GM21526 (cell line): ENCODE data around the gene SEMA3A.
"Not testable (repeated sequence)": the region's sequence is repeated elsewhere in the genome, so short reads cannot be mapped to it uniquely, and the experiment has no call there.

Experiments
- ATAC-seq: cut with Tn5 transposase; IDR thresholded peaks from one replicate; pipeline ENCODE4 v1.9.1; 2021; ENCODE audit warnings: moderate library complexity; ENCODE audit not compliant: unreplicated experiment, low FRiP score

The SEMA3A gene

DNA sequence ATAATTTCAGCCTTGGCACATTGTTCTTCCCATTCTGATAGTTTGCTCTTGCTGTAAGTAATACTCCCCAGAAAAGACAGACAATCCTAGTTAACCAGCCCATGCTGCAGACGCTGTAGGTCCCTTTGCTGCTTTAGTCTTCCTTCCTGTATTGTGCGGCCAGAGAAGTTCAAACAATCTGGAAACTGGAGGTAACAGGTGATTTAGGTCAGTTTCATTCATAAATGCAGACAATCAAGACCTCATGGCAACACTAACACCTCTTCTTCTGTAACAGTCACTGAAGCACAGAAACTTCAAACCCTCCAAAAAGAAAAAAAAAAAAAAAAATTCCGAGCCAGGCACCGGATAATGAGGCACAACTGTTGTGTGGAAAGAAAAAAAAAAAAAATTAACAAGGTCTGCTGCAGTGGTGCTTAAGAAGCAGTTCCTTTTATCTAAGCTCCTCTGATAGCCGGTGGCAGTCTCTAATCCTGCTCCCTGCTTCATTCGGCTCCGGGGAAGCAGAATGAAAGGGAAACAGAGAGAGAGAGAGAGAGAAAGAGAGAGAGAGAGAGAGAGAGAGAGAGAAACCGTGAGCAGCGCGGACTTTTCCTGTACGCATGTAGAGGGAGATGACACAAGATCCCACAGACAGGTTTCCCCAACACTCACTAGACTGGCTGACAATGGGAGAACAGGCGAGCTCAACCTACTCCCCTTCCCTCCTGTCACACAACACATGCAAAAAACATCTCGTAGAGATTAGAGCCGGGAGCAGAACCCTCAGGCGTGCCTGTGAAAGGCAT is at the start of gene SEMA3A:
Gene SEMA3A, minus strand, starts transcription at position 306 of the 788 bp plus-strand sequence. Its CDS starts 203 bp downstream, at position 103.
- ATAC-seq = no peak

DNA sequence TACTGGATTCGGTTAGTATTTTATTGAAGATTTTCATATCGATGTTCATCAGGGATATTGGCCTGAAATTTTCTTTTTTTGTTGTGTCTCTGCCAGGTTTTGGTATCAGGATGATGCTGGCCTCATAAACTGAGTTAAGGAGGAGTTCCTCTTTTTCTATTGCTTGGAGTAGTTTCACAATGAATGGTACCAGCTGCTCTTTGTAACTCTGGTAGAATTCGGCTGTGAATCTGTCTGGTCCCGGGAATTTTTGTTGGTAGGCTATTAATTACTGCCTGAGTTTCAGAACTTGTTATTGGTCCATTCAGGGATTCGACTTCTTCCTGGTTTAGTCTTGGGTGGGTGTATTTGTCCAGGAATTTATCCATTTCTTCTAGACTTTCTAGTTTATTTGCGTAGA is 48.4 kb upstream of the SEMA3A start:
- ATAC-seq = not testable (repeated sequence)

DNA sequence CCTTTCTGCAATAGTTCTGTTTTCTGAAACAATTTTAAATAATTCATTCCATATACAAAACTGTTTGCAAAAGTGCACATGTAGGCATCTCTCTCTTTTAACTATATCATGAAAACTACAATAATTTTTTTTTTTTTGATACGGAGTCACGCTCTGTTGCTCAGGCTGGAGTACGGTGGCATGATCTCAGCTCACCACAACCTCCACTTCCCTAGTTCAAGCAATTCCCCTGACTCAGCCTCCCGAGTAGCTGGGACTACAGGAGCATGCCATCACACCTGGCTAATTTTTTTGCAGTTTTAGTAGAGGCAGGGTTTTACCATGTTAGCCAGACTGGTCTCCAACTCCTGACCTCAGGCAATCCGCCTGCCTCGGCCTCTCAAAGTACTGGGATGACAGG is 44.0 kb upstream of the SEMA3A start:
- ATAC-seq = no peak

DNA sequence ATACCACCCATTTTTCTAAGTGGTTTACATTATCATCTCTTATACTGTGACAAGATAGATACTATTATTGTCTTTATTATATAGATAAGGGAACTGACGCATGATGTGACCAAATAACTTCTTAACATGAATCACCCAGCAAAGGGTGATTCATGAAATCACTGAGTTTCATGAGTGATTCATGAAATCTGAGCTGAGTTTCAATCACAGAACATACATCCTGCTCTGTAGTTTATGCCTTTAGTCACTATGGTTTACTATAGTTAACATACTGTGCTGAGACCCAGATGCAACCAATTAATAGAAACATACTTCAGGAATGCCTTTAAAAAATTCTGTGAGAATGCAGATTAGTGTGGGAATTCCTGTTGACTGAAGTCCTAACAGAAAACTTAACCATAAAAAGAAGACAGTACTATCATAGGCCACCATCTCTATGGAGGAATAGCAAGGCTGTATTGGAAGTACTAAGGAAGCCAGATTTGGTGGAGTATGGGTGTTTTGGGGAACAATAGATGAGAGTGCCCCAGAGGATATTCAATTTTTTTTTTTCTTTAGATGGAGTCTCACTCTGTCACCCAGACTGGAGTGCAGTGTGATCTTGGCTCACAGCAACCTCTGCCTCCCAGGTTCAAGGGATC is 43.1 kb upstream of the SEMA3A start:
- no peak for ATAC-seq

DNA sequence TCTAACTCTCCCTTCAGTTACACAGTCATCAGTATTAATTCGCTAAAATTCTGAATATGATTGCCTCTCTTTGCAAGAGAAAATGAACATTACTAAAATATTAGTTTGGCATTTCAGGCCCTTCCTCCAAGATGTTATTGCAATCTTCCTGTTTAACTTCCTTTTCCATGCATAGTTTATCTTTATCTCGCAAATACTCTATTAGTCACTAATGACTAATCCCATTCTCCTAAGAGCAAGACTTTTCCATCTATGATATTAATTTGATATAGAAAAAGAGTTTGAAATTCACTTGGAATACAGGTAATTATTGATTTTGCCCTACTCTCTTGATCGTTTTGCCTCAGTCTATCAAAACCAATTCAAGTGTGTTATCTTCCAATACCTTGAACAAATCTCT is 41.8 kb upstream of the SEMA3A start:
- no peak for ATAC-seq

DNA sequence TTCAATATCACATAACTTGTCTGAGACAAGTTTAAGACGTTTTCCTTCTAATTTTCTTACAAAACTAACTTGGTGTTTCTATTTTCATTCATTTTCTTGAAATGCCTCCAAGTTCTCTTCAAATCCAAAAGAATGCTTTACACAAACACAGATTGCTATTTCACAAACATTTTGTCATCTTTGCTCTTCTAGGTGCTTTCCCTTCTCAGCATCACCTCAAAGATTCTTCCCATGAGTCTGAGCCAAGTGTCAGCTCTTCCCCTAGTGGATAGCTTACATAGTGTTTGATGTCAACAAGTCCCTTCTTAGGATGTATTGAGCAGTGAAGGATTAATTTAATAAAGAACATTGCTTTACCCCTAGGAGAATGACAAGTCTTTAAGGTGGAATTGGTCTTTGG is 38.1 kb upstream of the SEMA3A start:
- ATAC-seq = no peak

DNA sequence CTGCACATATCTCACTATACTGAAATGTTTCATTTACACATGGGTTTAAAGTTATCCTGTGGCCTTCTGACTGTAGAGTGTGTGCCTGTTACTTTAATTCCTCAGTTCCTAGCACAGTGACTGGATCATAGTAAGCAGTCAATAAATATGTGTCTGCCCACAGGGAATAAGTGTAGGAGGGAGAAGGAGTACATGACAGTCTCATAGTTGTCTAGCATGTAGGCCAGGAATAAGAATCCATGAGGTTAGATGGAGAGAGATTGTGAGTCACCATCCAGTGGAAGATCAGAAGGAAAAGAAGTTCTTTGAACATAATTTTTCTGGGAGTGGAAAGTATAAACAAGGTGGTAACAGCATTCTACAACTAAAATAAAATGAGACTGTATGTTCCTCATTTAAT is 36.6 kb upstream of the SEMA3A start:
- no peak for ATAC-seq

DNA sequence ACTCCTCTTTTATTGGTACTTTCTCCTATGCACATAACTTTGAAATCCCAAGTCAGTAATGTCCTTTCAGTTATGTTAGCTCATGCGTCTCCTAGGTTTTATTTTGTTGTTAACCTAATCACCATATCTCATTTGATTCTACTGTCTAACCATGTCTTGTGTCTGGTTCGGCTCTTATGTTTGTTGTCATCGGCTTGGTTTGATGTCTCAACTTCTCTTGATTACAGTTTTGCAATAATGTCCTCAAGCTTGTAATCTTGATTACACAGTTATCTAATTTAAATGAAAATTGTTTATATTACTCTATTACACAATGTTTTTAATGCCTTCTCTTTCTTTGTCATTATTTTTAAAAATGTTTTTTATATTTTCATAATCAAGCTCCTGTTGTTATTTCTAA is 35.9 kb upstream of the SEMA3A start:
- no peak for ATAC-seq

DNA sequence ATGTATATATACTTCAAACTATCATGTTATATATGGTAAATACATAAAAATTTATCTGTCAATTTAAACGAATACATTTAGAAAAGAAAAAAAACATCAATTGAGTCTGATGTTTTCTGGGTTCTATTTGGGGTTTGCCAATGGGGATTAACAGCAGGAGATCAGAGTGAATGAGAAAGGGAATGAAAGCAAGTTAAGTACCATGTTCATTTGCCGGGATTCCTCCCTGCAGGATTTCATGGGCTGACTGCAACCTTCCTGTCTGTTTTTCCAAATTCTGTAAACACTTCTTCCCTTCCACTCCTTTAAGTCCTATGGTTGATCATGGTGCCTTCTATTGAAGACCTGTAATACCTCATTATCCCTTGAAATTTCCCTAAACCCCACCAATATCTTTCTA is 33.9 kb upstream of the SEMA3A start:
- no peak for ATAC-seq

DNA sequence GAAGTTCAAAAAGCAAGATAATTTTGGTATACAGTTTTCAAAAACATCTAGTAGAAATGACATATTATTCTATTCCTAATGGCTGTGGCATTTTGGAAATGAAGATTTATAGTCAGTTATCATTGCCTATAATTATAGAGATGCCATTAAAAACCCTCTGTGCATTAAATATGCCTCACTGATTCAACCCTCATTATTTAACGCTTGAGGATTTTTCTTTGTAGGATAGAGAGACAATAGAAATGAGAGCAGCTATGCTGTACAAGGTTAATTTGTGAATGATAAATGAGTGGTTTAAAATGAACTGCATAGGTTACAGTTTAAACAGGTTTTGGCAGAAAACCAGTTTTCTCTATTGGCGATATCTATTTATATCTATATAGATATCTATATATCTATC is 32.2 kb upstream of the SEMA3A start:
- ATAC-seq = no peak

DNA sequence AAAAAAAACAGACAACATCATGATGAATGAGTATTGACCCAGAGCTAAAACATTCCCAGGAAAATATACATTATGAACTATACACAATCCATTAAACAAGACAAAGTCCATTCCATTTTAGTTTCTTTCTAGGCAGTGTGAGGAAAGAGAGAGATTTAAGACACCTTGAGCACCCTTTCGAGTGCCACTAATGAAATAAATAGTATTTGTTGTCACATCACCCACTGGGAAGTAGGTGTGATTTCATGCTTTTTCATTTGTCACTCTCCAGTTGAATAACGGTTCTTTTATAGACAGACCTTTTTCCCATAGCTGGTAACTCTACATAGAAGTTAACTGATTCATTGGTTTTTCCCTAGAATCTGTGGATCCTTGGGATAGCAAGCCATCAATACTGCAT is 29.9 kb upstream of the SEMA3A start:
- no peak for ATAC-seq

DNA sequence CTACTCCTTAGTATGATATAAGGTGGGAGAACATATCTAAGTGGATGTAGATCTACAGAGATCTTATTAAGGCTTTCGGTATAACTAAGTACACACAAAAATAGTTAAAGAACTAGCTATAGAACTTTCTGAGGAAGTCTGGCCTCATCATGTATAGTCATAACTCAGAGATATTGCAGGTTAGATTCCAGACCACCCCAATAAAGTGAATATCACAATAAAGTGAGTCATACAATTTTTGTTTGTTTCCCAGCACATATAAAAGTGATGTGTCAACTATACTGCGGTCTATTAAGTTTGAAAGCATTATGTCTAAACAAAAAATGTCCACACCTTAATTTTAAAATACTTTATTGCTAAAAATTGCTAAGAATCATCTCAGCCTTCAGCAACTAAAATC is 24.7 kb upstream of the SEMA3A start:
- ATAC-seq = no peak

DNA sequence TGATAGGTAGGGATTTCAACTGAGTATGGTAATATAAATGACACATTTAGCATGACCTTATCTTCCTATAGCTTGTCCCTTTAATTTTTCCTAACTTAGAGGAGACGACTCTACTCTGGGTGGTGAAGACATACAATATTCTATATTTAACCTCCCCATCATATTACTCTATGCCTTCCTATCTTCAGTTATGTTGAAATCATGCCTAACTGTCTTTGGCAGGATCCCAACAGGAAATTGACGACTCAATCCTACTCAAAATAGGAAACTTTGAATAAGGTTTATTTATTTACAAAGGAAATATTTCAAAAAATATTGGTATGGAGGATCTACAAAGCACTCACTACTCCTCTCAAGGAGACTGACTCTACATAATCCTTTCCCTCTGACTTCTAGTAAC is 24.1 kb upstream of the SEMA3A start:
- ATAC-seq = no peak

DNA sequence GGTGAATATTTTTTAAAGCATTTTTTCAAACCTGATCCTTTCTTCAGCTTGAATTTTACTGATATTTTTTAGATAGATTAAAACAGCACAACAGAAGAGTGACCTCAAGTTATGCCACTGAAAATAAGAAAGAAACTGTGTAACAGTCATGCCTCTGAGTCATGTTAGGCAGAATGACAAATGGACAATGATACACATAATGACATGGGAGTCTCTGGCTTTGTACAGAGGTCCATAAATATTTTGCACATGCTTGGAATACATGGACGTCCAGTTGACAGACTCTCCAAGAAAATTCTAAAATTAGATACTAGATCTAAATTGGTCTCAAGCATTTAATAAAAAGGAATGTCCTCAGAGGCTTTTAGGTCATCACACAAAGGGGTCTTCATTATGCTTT is 21.9 kb upstream of the SEMA3A start:
- no peak for ATAC-seq

DNA sequence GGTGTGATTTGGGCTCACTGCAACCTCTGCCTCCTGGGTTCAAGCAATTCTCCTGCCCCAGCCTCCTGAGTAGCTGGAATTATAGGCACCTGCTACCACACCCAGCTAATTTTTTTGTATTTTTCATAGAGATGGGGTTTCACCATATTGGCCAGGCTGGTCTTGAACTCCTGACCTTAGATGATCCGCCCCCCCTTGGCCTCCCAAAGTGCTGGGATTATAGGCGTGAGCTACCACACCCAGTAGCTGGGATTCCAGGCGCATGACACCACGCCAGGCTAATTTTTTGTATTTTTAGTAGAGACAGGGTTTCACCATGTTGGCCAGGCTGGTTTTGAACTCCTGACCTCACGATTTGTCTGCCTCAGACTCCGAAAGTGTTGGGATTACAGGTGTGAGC is 20.2 kb upstream of the SEMA3A start:
- ATAC-seq = not testable (repeated sequence)

DNA sequence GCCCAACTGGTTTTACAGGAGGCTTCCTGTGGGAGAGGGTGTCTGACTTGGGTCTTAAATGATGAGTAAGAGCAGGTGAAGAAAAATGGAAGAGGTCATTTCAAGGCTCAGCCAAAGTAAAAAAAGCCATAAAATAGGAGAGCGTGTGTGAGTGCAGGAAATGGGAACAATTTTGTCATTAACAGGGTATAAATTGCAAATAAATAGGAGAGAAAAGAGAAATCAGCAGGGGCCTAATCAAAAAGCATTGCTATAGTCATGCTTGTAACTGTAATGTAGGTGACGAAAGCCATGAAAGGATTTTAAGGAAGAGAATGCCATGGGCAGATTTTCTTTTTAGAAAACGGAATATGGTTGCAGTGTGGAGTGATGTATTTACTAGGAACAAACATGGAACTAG is 15.7 kb upstream of the SEMA3A start:
- no peak for ATAC-seq

DNA sequence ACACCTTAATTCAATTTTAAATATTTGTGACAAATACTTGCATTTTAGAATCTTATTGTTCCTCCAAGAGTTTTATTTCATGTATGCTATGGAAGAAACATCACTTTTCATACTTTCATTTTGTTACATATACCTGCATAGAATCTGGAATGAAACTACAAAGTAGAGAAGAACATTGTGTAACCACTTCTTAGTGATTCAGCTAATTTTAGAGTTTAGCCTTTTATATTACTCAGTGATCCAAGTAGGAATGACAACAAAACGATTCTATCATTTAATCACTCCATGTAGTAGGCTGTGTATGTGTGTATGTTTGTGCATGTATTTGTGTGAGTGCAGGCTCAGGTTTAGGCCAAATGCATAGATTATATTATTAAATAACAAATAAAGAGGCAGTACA is 14.4 kb upstream of the SEMA3A start:
- no peak for ATAC-seq

DNA sequence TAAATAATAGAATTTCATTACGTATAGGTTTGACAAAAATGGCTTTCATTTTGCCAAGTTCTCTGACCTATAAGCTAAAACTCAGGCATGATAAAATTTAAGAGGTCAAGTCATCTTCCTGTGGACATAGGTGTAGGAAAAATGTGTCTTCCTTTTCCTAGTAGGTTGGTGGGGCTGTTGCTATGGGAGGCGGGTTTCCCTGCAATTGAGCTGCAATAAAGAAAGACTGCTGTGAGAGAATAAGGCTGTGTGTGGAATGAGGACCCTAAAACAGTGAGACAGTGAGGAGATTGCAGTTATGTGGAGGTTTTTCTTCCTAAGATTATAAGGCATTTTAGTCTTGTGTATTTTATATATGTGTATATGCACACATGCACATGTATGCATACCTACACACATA is 13.0 kb upstream of the SEMA3A start:
- no peak for ATAC-seq

DNA sequence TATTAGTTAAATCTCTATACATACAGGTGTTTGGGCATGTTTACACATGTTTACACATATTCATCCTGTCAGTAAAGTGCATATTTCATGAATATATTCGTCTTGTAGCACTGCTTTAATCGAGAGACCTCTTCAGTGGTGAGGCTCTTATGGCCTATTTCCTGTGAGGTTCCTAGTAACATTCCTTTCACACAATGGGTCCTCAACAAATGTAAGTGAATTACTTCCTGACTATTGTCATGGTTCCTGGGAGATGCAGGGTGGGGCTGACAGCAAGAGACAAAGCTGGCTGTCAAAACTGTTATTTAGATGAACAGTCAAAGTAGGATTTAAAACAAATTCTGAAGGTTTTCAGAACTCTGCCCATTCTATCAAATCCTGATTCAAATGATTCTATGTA is 12.4 kb upstream of the SEMA3A start:
- no peak for ATAC-seq

DNA sequence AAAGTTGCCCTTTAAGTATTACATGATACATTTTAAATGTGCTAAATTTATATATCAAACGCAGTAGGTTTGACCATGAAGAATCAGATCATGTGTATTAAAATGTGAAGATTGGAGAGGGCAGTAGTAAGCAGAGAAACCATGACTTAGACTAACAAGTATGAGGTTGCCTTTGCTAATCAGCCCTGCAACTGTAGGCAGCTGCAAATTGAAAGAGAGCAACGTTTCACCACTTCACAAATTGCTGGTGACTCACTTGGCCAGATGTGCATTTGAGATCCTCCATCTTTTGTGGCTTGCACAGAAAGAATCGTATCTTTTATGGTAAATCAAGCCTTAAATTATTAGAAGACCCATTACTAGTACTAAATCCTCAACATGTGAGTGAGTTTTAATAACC is 10.1 kb upstream of the SEMA3A start:
- no peak for ATAC-seq

DNA sequence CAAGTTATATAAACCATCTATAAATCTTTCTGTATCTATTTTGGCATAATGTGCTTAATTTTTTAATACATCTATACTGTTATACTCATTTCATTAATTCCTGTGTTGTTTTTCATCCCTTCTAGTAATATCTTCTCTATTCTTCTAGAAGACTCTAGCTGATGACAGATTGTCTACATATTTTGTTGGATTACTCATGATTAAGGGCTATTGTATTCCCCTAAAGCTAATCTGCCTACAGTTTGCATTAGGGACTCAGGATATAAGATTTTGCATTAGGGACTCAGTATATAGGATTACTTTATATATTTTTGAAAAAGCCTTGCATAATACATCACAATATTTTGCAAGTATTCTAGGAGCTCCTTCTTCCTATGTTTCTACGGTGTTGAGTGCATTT is 8.3 kb upstream of the SEMA3A start:
- no peak for ATAC-seq

DNA sequence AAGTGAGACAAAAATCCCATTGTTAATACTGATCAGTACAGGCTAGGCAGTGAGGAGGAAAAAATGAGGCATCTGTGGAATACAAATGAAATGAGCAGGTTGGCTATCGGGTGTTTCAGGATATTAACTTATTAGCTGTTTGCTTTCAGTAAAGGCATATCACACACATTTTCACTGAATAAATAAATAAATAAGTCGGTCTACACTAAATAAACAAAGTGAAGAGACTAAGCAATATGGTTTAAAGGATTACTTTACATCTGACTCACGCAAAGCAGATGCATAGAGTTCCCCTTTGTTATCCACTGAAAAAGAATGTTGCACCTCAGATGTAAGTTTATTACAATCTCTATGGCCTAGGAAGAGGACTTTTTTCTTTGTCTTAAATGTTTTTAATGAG is 6.3 kb upstream of the SEMA3A start:
- ATAC-seq = no peak
